H1 (cell line): ENCODE data around the gene LHFPL3. TPM values are rescaled to one million over a fixed set of nuclear protein-coding genes. Genes with fewer than 3 reads are reported as not detected.

ENCODE experiments used
- ATF3 ChIP-seq: IDR thresholded peaks from 2 replicates; pipeline ENCODE4 v1.6.1; 2011; ENCODE audit warnings: low read depth, mild to moderate bottlenecking, low read length; ENCODE audit not compliant: insufficient read depth
- HDAC2 ChIP-seq, 2 experiments: fragments of 300-600 bp in 1 of 2; sonication (generic) in 1 of 2; IDR thresholded peaks; 2 replicates each; pipeline ENCODE4 v1.6.1; 2011 to 2012; ENCODE audit warnings: low read depth in 2 of 2, low read length in 2 of 2, mild to moderate bottlenecking in 2 of 2, moderate library complexity in 2 of 2, borderline replicate concordance in 1 of 2, inconsistent platforms in 1 of 2
- polyA plus RNA-seq, 7 experiments: library from polyadenylated mRNA; depleted of rRNA in 3 of 7; stranded (reverse) in 5 of 7; unstranded in 2 of 7; fragments of >200 nt in 5 of 7; fragments of 200-250 nt in 2 of 7; gene quantifications; 1 replicate in 5 of 7; 2 replicates in 1 of 7; 4 replicates in 1 of 7; pipeline versions ENCODE4 v1.2.1 to v1.2.3, GENCODE V29; 2011 to 2013; ENCODE audit warnings: missing spikeins in 2 of 7, mixed read lengths in 2 of 7
- total RNA-seq: library from RNA; stranded (reverse); fragmentation: NEBNext Ultra II Directional; extraction: Animal tissue kit (Norgen Biotek cat#: 25700); gene quantifications from 2 replicates; pipeline ENCODE4 v1.2.1, GENCODE V29; 2021

Gene LHFPL3
- total and polyA plus RNA-seq, 2 of the 8 experiments (the other 6 are each of a cell fraction or from before 2014, with no cell fraction given) = 0.24 to 0.50 TPM

GRCh38 chr7:104914421-104914820 lies 586.0 kb downstream of the LHFPL3 start (continued):
- TF ChIP-seq ATF3 (no peak), HDAC2 (IDR thresholded peaks at IDR 0.05; ENCODE audit: borderline replicate concordance in 1 of 2, low read depth in 2 of 2, low read length in 2 of 2) (no peak)
